Stimulated activated CD4-positive, alpha-beta T cell treated with anti-CD3 and anti-CD28 coated beads, Interleukin-1b, Interleukin-23, amount 100 ng/mL, for 24 hours (primary cell): ENCODE measurements around the gene NUDT6.
"Not testable (repeated sequence)": the region's sequence is repeated elsewhere in the genome, so short reads cannot be mapped to it uniquely, and the experiment has no call there.

ENCODE experiments used
- DNase-seq, 4 experiments: peaks; one replicate each; pipeline ENCODE4 v3.0.0-alpha.2; 2020; ENCODE audit warnings: low read depth in 4 of 4, low spot score in 1 of 4

NUDT6 gene

GRCh38 chr4:122876456-122876855, 45.9 kb downstream of the NUDT6 start:
- DNase-seq, result no peak

- DNase-seq, result no peak
Measured at GRCh38 chr4:122875949-122876348, 46.4 kb downstream of the NUDT6 start.

GRCh38 chr4:122873821-122874593, 48.4 kb downstream of the NUDT6 start:
- no peak for DNase-seq

GRCh38 chr4:122873146-122873545, 49.3 kb downstream of the NUDT6 start:
- no peak for DNase-seq

DNA sequence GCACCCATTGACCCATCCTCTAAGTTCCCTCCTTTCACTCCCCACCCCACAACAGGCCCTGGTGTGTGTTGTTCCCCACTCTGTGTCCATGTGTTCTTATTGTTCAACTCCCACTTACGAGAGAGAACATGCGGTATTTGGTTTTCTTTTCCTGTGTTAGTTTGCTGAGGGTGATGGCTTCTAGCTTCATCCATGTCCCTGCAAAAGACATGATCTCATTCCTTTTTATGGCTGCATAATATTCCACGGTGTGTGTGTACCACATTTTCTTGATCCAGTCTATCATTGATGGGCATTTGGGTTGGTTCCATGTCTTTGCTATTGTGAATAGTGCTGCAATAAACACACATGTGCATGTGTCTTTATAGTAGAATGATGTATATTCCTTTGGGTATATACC, 54.2 kb downstream of the NUDT6 start:
- not testable (repeated sequence) for DNase-seq

DNA sequence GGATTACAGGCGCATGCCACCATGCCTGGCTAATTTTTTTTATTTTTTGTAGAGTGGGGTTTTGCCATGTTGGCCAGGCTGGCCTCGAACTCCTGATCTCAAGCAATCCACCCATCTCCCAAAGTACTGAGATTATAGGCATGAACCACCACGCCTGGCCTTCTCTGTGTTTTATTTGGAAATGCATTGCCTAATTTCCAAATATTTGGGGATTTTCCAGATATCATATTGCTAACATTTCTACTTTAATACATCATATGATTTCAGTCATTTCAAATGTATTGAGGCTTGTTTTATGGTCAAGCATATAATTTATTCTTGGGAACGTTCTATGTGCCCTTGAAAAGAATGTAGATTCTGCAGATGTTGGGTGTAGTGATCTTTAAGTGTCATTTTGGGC, 57.0 kb downstream of the NUDT6 start:
- DNase-seq, result no peak

GRCh38 chr4:122863639-122864038, 58.8 kb downstream of the NUDT6 start:
- DNase-seq, result no peak

DNA sequence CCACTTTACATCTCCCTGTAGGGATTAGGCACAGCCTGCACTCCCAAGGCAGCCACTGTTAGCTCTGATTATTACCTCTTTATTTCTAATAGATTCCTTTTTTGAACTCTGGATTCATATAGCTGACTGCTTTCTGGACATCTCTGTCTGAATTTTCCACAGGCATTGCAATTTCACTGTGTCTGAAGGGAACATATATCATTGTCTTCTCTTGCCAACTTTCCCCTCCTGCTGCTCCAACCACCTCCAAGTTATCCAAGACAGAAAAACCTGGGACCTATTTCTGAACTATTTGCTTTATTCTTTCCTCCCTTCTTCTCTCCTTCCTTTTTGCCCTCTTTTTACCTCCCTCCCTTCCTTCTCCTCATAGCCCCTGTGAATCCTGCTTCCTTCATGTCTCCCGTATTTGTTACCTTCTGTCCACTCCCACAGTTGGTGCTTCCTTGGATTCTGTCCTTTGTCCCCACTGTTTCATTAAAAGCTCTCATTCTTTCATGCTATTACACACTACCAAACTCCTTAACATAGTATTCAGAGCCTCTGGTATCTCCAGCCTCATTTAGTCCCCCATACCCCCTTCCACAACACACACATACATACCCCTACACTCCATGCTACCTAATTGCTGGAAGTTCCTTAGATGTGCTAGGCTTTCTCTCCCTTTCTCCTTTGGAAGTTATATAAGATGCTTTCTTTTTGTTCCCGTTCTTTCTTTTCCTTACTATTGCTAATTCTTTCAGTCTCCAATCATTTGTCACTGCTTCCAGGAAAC, 61.0 kb downstream of the NUDT6 start:
- no peak for DNase-seq

GRCh38 chr4:122858705-122859104, 63.7 kb downstream of the NUDT6 start:
- no peak for DNase-seq

GRCh38 chr4:122857160-122857559, 65.2 kb downstream of the NUDT6 start:
- DNase-seq, result no peak

DNA sequence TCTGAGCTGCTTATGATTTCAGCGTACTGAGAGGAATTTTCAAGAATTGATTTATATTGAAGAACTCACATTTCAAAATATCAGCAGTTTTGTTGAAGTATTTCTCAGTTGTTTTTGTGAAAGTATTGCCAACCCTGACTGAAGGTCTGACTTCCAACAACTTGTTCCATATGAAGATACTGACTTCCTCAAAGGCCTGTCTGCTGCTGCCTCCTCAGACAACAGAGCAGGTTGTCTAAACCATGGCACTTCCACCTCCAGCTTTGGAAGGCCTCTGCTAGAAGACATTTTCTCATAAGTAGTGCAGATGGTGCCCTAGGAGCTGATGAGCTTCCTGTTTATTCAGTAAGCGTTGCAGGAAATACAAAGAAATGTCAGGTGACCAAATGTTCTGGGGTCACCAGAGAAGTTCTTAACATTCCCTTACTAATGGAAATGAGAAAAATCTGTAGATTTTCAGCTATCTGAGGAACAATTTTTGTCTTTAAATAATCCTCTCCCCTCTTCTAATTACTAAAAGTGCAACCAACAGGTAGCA, 67.0 kb downstream of the NUDT6 start:
- no peak for DNase-seq

GRCh38 chr4:122854447-122855352, 67.7 kb downstream of the NUDT6 start:
- no peak for DNase-seq

DNA sequence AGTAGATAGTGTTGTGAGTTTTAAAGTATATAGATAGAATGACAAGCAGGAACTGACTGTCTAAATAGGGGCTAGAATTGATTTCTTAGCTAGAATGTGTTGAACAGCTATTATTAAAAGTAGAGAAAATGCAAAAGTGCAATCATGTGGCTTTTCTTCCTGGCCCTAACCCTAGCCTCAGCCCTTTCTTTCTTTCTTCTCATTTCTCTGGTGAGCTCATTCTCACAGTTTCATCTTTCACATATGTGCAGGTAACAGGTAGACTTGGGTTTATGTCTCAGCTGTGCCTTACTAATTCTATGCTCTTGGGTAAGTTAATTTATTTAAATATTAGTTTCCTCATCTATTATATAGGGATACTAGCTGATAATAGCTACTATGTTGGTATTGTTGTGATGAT, 70.8 kb downstream of the NUDT6 start:
- DNase-seq, result no peak

- DNase-seq, result not testable (repeated sequence)
Measured at GRCh38 chr4:122849789-122850188, 72.6 kb downstream of the NUDT6 start.

DNA sequence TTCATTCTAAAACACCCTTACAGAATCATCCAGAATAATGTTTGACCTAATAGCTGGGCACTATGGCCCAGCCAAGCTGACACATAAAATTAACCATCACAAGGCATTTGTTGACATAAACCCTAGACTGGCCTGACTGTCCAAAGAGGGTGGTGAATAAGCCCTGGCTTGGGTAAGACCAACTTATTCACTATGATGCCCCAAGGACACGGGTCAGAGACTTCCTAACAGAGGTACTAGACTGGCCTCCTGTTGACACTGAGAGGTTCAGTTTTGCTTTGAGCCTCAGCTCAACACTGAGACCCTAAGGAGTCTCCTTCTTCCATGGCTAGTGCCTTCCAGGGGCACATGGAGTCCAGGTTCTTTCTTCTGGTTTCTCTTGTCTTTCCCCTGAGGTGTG, 74.5 kb downstream of the NUDT6 start:
- no peak for DNase-seq

DNA sequence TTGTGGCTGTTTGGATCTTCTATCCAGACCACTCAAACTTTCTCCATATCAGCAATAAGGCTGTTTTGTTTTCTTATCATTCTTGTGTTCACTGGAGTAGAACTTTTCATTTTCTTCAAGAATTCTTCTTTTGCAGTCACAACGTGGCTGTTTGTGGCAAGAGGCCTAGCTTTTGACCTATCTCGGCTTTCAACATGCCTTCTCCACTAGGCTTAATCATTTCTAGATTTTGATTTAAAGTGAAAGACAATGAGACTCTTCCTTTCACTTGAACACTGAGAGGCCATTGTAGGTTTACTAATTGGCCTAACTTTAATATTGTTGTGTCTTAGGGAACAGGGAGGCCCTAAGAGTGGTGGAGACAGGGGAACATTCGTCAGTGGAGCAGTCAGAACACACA, 76.6 kb downstream of the NUDT6 start:
- DNase-seq, result no peak

DNA sequence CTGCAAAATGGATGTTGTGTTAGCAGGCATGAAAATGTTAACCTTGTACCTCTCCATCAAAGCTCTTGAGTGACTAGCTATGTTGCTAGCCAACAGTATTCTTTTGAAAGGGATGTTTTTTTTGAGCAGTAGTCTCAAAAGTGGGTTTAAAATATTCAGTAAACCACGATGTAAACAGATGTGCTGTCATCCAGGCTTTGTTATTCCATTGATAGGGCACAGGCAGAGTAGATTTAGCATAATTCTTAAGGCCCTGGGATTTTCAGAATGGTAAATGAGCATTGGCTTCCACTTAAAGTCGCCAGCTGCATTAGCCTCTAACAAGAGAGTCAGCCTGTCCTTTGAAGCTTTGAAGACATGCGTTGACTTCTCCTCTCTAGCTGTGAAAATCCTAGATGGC, 77.3 kb downstream of the NUDT6 start:
- DNase-seq, result no peak

DNA sequence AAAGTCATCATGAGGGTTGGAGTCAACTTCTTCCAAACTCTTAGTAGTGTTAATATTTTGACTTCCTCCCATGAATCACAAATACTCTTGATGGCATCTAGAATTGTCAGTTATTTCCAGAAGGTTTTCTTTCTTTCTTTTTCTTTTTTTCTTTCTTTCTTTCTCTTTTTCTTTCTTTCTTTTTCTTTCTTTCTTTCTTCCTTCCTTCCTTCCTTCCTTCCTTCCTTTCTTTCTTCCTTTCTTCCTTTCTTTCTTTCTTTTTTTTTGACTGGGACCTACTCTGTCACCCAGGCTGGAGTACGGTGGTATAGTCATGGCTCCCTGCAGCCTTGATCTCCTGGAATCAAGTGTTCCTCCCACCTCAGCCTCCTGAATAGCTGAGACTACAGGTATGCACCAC, 78.0 kb downstream of the NUDT6 start:
- DNase-seq, result not testable (repeated sequence)

GRCh38 chr4:122842984-122843531, 79.3 kb downstream of the NUDT6 start:
- DNase-seq, result no peak
